ENCODE results near the gene GSTT2B.
"Not testable (repeated sequence)": the region's sequence is repeated elsewhere in the genome, so short reads cannot be mapped to it uniquely, and the experiment has no call there.

The GSTT2B gene

DNA sequence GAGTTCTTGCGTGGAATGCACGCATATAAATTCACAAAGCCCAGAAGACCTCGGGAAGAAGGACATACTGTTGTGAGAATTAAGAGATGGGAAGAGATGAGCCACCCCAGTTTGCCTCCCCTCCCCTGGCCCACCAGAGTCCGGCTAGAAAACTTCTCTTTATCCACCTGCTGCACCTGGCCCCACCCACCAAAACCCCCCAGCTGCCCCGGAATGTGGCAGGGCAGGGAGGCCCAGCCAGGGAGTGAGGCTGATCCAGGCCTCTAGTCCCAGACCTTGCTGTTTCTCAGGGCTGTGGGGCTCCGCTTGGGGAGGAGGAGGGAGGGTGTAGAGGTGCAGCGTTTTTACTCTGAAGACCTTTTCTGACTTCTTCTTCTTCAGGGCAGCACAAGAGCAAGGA is 19.6 kb upstream of the GSTT2B start:
- DNase-seq: not testable (repeated sequence)

DNA sequence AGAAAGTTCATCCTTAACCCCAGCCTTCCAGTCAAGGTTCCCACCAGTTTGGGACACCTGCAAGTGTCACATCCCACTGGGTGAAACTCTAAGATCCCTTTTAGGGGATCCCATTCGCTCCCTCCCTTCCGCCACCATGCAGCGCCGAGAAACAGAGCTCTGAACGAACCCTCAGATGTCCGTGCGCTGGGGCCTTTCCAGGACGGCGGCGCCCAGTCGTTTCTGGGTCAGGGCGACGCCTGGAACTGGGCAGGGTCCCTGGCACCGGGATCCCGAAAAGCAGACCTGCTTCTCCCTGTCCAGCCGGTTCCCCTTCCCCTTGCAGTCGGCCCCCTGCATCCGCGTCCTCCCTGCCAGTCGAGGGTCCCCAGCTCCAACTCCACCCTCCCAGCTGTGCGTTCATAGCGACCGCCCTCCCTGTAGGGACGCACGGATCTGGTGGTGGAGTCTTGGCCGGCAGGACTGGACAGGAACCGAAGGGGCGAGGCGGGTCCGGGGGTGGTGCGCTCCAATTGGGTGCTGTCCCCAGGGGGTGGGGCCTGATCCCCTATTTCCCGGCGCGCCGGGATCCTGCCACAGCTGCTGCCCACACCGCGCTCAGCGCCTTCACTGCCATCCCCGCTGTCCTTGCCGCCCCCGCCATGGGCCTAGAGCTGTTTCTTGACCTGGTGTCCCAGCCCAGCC is 18.7 kb upstream of the GSTT2B start, which contains the start of gene GSTT2:
Gene GSTT2 (plus strand): TSS at position 578 of the 684 bp plus-strand sequence.
- DNase-seq: not testable (repeated sequence)

DNA sequence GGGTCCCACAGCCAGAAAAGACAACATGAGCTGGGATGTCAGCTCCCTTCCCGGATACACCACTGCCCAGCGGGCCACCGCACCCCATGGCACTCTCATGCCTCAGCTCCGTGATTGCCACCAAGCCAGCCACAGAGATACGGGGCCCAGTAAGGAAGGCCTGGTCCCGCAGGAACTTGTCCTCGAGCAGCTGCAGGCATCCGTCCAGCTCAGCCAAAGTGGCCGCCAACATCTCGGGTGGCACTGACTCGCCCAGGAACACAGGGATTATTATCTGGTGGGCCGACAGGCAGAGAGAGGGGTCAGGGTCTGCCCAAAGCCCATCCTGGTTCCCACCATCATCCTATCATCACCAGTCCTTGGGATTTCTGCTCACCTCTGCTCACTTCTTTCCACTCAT is 16.3 kb upstream of the GSTT2B start:
- not testable (repeated sequence) for DNase-seq

DNA sequence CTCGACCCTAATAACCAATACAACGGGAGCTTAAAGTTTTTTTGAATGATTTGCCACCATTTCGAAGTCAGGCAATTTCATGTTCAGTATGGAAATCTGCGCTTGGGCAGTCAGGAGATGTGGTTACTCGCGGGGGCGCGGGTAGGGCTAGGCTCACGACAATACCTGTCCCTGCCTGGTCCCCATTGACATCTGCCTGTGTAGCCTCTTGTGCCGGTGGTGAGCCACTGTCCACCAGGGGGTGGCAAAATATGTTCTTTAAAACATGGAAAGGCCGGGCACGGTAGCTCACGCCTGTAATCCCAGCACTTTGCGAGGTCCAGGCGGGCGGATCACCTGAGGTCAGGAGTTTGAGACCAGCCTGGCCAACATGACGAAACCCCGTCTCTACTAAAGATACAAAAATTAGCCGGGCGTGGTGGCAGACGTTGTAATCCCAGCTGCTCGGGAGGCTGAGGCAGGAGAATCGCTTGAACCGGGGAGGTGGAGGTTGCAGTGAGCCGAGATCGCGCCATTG is 13.9 kb upstream of the GSTT2B start:
- DNase-seq: not testable (repeated sequence)

DNA sequence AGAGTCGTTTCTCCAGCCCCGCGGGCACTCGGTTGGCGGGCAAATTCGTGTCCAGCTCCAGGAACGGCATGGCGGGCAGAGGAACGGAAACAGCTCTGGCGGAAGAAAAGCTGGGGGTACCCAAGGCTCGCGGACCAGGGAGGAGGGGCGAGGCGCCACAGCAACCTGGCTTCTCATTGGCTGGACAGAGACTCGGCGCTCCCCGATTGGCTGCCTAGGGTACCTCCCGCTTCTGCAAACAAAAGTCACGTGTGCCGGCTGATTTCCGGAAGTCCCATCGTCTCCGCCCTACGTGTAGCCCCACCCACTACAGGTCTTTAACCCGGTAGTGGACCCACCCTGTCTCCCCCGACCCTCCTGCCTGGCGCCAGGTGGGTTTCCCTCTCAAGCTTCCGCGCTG is 13.3 kb upstream of the GSTT2B start, which contains the start of gene DDT:
Gene DDT (minus strand): TSS at position 97 of the 400 bp plus-strand sequence. CDS start 27 bp downstream, at position 70.
- DNase-seq: not testable (repeated sequence)

GRCh38 chr22:23971927-23972326 is 10.9 kb upstream of the GSTT2B start:
- DNase-seq: not testable (repeated sequence)

GRCh38 chr22:23970816-23971486 is 10.0 kb upstream of the GSTT2B start:
- DNase-seq: no peak

DNA sequence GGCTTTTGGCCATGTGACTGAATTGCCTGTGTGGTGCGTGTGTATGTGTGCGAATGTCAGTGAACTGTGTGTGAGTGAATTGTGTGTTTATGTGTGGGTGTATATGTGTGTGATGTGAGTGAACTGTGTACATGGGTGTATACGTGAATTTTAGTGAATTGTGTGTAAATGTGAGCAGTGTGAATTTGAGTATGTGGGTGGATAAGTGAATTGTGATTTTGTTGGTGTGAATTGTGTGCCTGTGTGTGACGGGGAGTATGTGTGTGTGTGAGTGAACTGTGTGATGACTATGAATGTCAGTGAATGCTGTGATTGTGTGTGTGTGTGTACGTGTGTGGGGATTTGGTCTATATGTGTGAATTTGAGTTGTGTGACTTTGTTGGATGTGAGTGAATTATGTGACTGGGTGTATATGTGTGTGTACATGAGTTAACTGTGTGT is 9.2 kb upstream of the GSTT2B start:
- no peak for DNase-seq

- no peak for DNase-seq
These were observed 8.1 kb upstream of the GSTT2B start for GRCh38 chr22:23969071-23969470.

DNA sequence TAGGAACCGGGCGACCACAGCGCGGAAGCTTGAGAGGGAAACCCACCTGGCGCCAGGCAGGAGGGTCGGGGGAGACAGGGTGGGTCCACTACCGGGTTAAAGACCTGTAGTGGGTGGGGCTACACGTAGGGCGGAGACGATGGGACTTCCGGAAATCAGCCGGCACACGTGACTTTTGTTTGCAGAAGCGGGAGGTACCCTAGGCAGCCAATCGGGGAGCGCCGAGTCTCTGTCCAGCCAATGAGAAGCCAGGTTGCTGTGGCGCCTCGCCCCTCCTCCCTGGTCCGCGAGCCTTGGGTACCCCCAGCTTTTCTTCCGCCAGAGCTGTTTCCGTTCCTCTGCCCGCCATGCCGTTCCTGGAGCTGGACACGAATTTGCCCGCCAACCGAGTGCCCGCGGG is 5.6 kb upstream of the GSTT2B start, which contains the start of gene DDTL:
Gene DDTL (plus strand): TSS at position 321 of the 400 bp plus-strand sequence. CDS start 27 bp downstream, at position 348.
- not testable (repeated sequence) for DNase-seq

DNA sequence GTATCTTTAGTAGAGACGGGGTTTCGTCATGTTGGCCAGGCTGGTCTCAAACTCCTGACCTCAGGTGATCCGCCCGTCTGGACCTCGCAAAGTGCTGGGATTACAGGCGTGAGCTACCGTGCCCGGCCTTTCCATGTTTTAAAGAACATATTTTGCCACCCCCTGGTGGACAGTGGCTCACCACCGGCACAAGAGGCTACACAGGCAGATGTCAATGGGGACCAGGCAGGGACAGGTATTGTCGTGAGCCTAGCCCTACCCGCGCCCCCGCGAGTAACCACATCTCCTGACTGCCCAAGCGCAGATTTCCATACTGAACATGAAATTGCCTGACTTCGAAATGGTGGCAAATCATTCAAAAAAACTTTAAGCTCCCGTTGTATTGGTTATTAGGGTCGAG is 5.1 kb upstream of the GSTT2B start:
- DNase-seq: not testable (repeated sequence)

GRCh38 chr22:23956301-23956900 is 4.6 kb downstream of the GSTT2B start:
- peak; percentile 32 to 60 for DNase-seq

GRCh38 chr22:23955886-23956285 is 5.1 kb downstream of the GSTT2B start:
- not testable (repeated sequence) for DNase-seq

DNA sequence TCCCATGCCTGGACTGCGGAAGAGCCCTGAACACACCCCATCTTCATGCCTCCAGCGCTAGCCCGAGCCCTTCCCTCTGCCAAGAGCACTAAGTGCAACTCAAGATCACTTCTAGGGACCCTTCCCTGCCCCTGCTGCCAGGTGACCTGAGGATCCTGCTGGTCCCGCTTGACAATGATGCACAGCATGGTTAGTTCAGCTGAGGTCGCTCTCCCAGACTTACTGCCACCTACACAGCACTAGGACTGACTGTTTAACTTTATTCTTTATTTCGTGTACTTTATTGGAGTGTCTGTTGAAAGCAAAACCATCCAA is 6.0 kb downstream of the GSTT2B start:
- DNase-seq: not testable (repeated sequence)

DNA sequence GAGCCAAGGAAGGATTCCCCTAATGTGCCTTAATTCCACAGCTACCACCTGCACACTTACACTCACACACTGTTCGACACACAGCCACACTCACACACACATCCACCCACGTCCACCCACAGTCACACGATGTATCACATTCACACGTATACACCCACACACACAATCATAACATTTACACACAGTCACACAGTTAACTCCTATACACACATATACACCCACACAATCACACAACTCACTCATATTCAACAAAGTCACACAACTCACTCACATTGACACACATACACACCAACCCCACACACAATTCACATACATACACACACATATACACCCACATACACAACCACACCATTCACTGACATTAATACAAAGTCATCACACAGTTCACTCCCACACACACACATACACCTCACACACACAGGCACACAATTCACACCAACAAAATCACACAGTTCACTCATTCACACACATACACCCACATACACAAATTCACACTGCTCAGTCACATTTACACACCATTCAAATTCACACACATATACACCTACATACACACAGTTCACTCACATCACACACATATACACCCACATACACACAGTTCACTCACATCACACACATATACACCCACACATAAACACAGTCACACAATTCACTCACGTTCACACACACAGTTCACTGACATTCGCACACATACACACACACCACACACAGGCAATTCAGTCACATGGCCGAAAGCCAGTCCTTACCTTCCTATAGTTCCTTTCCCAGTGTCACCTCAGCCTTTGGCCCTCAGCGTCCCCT is 6.6 kb downstream of the GSTT2B start:
- not testable (repeated sequence) for DNase-seq

- not testable (repeated sequence) for DNase-seq
These were observed 7.5 kb downstream of the GSTT2B start for GRCh38 chr22:23953485-23953884.

- not testable (repeated sequence) for DNase-seq
These were observed 8.1 kb downstream of the GSTT2B start for GRCh38 chr22:23952794-23953405.

GRCh38 chr22:23951383-23951782 is 9.6 kb downstream of the GSTT2B start:
- DNase-seq: not testable (repeated sequence)

- DNase-seq: not testable (repeated sequence)
These were observed 11.2 kb downstream of the GSTT2B start for GRCh38 chr22:23949764-23950163.

DNA sequence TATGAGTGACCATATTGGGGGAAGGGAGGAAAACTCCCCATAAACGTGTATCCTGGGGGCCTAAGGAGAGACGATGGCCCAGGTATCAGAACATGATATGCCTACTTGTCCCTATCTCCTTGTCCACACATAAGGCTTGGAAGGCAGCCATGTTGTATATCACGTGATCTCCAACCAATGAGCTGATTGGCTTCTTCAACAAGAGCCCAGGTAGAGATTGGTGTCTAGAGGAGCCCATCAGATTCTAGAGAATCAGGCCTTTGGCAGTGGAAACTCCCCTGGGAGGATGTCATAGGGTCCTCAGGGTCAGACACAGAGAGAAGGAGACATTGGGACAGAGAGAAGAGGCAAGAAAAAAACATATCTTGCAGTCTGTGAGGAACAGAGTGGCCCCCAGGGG is 13.6 kb downstream of the GSTT2B start:
- not testable (repeated sequence) for DNase-seq

GRCh38 chr22:23940166-23940565 is 20.8 kb downstream of the GSTT2B start:
- DNase-seq: not testable (repeated sequence)

- no peak for DNase-seq
These were observed 22.0 kb downstream of the GSTT2B start for GRCh38 chr22:23939017-23939357.

Data from NCI-H1930 (cell line).